Measurements from ENCODE around the gene NDUFAF8.

The NDUFAF8 gene

GRCh38 chr17:81240761-81241160 lies 1.6 kb downstream of the NDUFAF8 start:
- no peak for DNase-seq

GRCh38 chr17:81241203-81241602 lies 2.1 kb downstream of the NDUFAF8 start:
- no peak for DNase-seq

- DNase-seq: peak; percentile 37
Measured at GRCh38 chr17:81241648-81242420, 2.7 kb downstream of the NDUFAF8 start.

- DNase-seq: no peak
Measured at GRCh38 chr17:81242421-81243332, 3.6 kb downstream of the NDUFAF8 start.

- no peak for DNase-seq
Measured at GRCh38 chr17:81243333-81243664, 4.2 kb downstream of the NDUFAF8 start.

GRCh38 chr17:81244358-81245023 lies 5.4 kb downstream of the NDUFAF8 start:
- DNase-seq: no peak

- DNase-seq: no peak
Measured at GRCh38 chr17:81245024-81245664, 6.0 kb downstream of the NDUFAF8 start.

- DNase-seq: no peak
Measured at GRCh38 chr17:81245665-81246342, 6.7 kb downstream of the NDUFAF8 start.

GRCh38 chr17:81246343-81246670 lies 7.2 kb downstream of the NDUFAF8 start:
- DNase-seq: no peak

GRCh38 chr17:81246679-81247338 lies 7.7 kb downstream of the NDUFAF8 start:
- no peak for DNase-seq

GRCh38 chr17:81247339-81247990 lies 8.3 kb downstream of the NDUFAF8 start:
- no peak for DNase-seq

GRCh38 chr17:81248649-81249048 lies 9.5 kb downstream of the NDUFAF8 start:
- no peak for DNase-seq

GRCh38 chr17:81249223-81250040 lies 10.3 kb downstream of the NDUFAF8 start:
- peak; percentile 9 for DNase-seq

- no peak for DNase-seq
Measured at GRCh38 chr17:81250286-81251093, 11.4 kb downstream of the NDUFAF8 start.

- peak; percentile 40 for DNase-seq
Measured at GRCh38 chr17:81251094-81251708, 12.1 kb downstream of the NDUFAF8 start.

- peak; percentile 33 for DNase-seq
Measured at GRCh38 chr17:81251709-81252301, 12.7 kb downstream of the NDUFAF8 start.

- no peak for DNase-seq
Measured at GRCh38 chr17:81252326-81252986, 13.3 kb downstream of the NDUFAF8 start.

- DNase-seq: no peak
Measured at GRCh38 chr17:81252987-81253329, 13.8 kb downstream of the NDUFAF8 start.
